SK-N-SH treated with all-trans-retinoic acid at 6 μM for 48 hours (cell line): ENCODE results near the gene CYFIP1.

Experiments used
- ARNTL ChIP-seq: fragments of 450-650 bp; formaldehyde crosslinking; IDR thresholded peaks from 2 replicates; pipeline ENCODE4 v1.5.0; 2020; ENCODE audit warnings: low read depth, mild to moderate bottlenecking, moderate library complexity, borderline replicate concordance
- ESRRG ChIP-seq: fragments of 250-450 bp; sonication (Bioruptor Pico); IDR thresholded peaks from 2 replicates; pipeline ENCODE4 v1.6.1; 2021; ENCODE audit warnings: mild to moderate bottlenecking
- PPARA ChIP-seq: fragments of 250-450 bp; sonication (Bioruptor Pico); IDR thresholded peaks from 2 replicates; pipeline ENCODE4 v1.5.0; 2020; ENCODE audit warnings: mild to moderate bottlenecking, borderline replicate concordance
- RARB ChIP-seq: fragments of 250-450 bp; sonication (Bioruptor Pico); IDR thresholded peaks from 2 replicates; pipeline ENCODE4 v1.8.0; 2021; ENCODE audit warnings: mild to moderate bottlenecking, moderate library complexity
- ZFP3 ChIP-seq: fragments of 250-450 bp; sonication (Bioruptor Pico); IDR thresholded peaks from 2 replicates; pipeline ENCODE4 v1.5.0; 2020; ENCODE audit warnings: mild to moderate bottlenecking, moderate library complexity
- TF ChIP-seq, protein P1 (sequence below): fragments of 250-450 bp; sonication (Bioruptor Pico); IDR thresholded peaks from 2 replicates; pipeline ENCODE4 v1.8.0; 2020; ENCODE audit warnings: mild to moderate bottlenecking, moderate library complexity, borderline replicate concordance
- TF ChIP-seq, protein P2 (sequence below): fragments of 250-450 bp; sonication (Bioruptor Pico); IDR thresholded peaks from 2 replicates; pipeline ENCODE4 v1.5.0; 2020; ENCODE audit warnings: mild to moderate bottlenecking, moderate library complexity

DNA sequence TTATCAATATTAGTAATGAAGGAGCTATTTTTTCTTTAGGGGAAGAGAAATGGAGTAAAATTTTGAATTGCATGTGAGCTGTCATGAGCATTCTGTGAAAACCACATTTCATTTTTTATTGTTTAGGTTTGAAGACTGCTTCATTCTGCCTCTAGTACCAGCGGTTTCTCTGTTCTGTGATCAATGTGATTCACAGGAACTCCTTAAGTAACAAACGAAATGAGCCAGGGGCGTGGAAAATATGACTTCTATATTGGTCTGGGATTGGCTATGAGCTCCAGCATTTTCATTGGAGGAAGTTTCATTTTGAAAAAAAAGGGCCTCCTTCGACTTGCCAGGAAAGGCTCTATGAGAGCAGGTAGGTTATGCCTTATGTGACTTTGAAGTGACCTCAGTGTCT lies 128.7 kb downstream of the CYFIP1 start:
- no peak for TF ChIP-seq PPARA (CRISPR knock-in tag)
- no peak for TF ChIP-seq ARNTL (CRISPR knock-in tag)
- TF ChIP-seq, protein P1, sequence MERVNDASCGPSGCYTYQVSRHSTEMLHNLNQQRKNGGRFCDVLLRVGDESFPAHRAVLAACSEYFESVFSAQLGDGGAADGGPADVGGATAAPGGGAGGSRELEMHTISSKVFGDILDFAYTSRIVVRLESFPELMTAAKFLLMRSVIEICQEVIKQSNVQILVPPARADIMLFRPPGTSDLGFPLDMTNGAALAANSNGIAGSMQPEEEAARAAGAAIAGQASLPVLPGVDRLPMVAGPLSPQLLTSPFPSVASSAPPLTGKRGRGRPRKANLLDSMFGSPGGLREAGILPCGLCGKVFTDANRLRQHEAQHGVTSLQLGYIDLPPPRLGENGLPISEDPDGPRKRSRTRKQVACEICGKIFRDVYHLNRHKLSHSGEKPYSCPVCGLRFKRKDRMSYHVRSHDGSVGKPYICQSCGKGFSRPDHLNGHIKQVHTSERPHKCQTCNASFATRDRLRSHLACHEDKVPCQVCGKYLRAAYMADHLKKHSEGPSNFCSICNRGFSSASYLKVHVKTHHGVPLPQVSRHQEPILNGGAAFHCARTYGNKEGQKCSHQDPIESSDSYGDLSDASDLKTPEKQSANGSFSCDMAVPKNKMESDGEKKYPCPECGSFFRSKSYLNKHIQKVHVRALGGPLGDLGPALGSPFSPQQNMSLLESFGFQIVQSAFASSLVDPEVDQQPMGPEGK: no peak
- no peak for TF ChIP-seq ZFP3 (CRISPR knock-in tag)
- TF ChIP-seq, protein P2, sequence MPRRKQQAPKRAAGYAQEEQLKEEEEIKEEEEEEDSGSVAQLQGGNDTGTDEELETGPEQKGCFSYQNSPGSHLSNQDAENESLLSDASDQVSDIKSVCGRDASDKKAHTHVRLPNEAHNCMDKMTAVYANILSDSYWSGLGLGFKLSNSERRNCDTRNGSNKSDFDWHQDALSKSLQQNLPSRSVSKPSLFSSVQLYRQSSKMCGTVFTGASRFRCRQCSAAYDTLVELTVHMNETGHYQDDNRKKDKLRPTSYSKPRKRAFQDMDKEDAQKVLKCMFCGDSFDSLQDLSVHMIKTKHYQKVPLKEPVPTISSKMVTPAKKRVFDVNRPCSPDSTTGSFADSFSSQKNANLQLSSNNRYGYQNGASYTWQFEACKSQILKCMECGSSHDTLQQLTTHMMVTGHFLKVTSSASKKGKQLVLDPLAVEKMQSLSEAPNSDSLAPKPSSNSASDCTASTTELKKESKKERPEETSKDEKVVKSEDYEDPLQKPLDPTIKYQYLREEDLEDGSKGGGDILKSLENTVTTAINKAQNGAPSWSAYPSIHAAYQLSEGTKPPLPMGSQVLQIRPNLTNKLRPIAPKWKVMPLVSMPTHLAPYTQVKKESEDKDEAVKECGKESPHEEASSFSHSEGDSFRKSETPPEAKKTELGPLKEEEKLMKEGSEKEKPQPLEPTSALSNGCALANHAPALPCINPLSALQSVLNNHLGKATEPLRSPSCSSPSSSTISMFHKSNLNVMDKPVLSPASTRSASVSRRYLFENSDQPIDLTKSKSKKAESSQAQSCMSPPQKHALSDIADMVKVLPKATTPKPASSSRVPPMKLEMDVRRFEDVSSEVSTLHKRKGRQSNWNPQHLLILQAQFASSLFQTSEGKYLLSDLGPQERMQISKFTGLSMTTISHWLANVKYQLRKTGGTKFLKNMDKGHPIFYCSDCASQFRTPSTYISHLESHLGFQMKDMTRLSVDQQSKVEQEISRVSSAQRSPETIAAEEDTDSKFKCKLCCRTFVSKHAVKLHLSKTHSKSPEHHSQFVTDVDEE (CRISPR knock-in tag): no peak
- TF ChIP-seq RARB: no peak
- TF ChIP-seq ESRRG: no peak
